ENCODE results near the gene PLEKHM3.

The PLEKHM3 gene

DNA sequence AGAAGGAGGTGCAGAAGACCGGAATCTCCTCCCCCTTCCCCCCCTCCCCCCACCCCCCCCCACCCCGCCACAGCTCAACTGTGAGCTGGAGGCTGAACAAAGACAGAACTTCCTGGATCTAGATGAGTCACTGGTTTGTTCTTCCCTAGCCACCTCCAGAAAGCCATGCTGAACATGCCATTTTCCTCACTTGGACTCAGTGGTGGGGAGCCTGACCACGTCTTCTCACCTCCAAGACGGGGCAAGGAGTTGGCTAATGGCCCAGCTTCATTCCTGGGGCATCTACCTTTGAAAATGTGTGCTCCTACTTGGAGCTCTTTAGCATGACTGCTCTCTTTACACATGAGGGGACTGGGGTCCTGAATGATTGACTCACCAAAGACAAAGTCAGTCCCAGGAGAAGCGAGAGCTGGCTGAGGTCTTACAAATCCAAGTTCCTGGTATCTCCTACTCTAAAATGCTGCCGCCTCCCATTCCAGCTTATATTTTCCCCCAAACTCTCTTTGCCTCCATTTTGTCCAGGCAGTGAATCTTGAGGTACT is 233.0 kb downstream of the PLEKHM3 start:
- Histone ChIP-seq H3F3A (ENCODE audit: insufficient read depth) (no peaks in the 10 kb centered on the region), H3K36me3 (ENCODE audit: low read length) (no peaks in the 10 kb centered on the region), H3K79me2 (ENCODE audit: insufficient read depth, low read length) (no peaks in the 10 kb centered on the region), H2AFZ (ENCODE audit: low read depth, low read length, severe bottlenecking) (no peak overlapping the region), H3K9me3 (ENCODE audit: insufficient read depth, low read length) (no peaks in the 10 kb centered on the region), H3K27me3 (ENCODE audit: low read length) (no peaks in the 10 kb centered on the region), H3K27ac (ENCODE audit: low read depth, low read length) (no peak overlapping the region), H4K20me1 (ENCODE audit: low read depth, low read length) (no peaks in the 10 kb centered on the region), H3K4me2 (ENCODE audit: low read depth, low read length, poor library complexity, severe bottlenecking) (no peak overlapping the region), H3K9ac (ENCODE audit: low read length) (no peak overlapping the region), H3K9me2 (replicated peaks; ENCODE audit: insufficient read depth, low read length) (no peaks in the 10 kb centered on the region), H3K4me3 (ENCODE audit: insufficient read depth, low read length, poor library complexity, severe bottlenecking) (no peak overlapping the region)
- TF ChIP-seq CTCF (IDR thresholded peaks at IDR 0.05; ENCODE audit: insufficient read depth, low read length, poor library complexity, severe bottlenecking) (no peak), EZH2phosphoT487 (conservative IDR thresholded peaks at IDR 0.05; ENCODE audit: low read length) (no peak)

DNA sequence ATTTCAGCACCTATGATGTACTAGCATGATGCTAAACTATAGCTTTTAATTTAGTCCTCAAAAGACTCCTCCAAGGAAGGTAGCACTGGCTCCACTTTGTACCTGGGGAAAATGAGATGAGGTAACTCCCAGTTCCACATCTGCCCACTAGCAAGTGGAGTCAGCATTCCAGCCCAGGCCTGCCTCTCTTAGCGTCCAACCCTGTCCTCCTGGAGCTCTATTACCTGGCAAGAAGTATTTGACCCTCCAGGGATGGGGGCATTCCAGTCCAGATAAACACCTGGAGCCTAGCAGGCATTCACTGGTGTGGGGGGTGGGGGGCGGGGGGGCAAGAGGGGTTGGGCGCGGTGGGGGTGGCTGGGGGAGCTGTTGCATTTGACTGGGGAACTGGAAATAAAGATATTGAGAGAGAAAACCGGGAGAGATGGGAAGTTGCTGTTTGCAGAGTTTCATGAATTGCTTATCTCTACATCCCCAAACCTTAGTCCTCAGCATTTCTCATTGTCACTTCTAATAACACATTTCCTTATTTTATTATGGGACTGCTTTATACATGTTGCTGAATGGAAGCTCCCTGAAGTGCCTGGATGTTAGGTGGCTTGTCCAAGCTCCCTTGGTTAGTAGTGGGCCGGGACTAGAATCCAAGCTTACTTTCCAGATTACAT is 233.6 kb downstream of the PLEKHM3 start:
- Histone ChIP-seq H3F3A (ENCODE audit: insufficient read depth) (no peaks in the 10 kb centered on the region), H3K79me2 (ENCODE audit: insufficient read depth, low read length) (no peaks in the 10 kb centered on the region), H3K4me3 (ENCODE audit: insufficient read depth, low read length, poor library complexity, severe bottlenecking) (no peak overlapping the region), H2AFZ (ENCODE audit: low read depth, low read length, severe bottlenecking) (no peak overlapping the region), H3K4me2 (ENCODE audit: low read depth, low read length, poor library complexity, severe bottlenecking) (no peak overlapping the region), H3K9me2 (replicated peaks; ENCODE audit: insufficient read depth, low read length) (no peaks in the 10 kb centered on the region), H3K9me3 (ENCODE audit: insufficient read depth, low read length) (no peaks in the 10 kb centered on the region), H4K20me1 (ENCODE audit: low read depth, low read length) (no peaks in the 10 kb centered on the region), H3K27ac (ENCODE audit: low read depth, low read length) (no peak overlapping the region), H3K9ac (ENCODE audit: low read length) (no peak overlapping the region), H3K36me3 (ENCODE audit: low read length) (no peaks in the 10 kb centered on the region), H3K27me3 (ENCODE audit: low read length) (no peaks in the 10 kb centered on the region)
- no peak for TF ChIP-seq CTCF (IDR thresholded peaks at IDR 0.05; ENCODE audit: insufficient read depth, low read length, poor library complexity, severe bottlenecking)
- no peak for TF ChIP-seq EZH2phosphoT487 (conservative IDR thresholded peaks at IDR 0.05; ENCODE audit: low read length)

DNA sequence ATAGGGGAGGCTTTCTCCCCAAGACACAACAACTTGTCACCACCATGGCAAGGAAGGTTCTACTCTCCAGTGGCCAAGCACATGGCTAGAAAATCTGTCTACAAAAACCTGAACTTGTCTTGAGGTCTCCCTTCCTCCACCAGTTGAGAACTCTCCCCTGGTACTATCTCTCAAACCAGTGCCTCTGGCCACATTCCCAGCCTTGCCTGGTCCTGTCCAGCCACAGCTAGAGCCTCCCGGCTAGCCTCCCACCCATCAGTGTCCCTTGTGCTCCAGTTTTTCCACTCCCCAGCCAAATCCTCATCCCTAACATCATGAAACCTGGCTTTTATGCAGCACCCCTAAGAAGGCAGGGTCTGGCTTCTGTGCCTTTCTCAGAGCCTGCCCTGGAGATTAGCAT is 234.4 kb downstream of the PLEKHM3 start:
- Histone ChIP-seq H2AFZ (ENCODE audit: low read depth, low read length, severe bottlenecking) (no peak overlapping the region), H4K20me1 (ENCODE audit: low read depth, low read length) (no peaks in the 10 kb centered on the region), H3K36me3 (ENCODE audit: low read length) (no peaks in the 10 kb centered on the region), H3K79me2 (ENCODE audit: insufficient read depth, low read length) (no peaks in the 10 kb centered on the region), H3K27ac (ENCODE audit: low read depth, low read length) (no peak overlapping the region), H3F3A (ENCODE audit: insufficient read depth) (no peaks in the 10 kb centered on the region), H3K9ac (ENCODE audit: low read length) (no peak overlapping the region), H3K4me2 (ENCODE audit: low read depth, low read length, poor library complexity, severe bottlenecking) (no peak overlapping the region), H3K4me3 (ENCODE audit: insufficient read depth, low read length, poor library complexity, severe bottlenecking) (no peak overlapping the region), H3K9me3 (ENCODE audit: insufficient read depth, low read length) (no peaks in the 10 kb centered on the region), H3K9me2 (replicated peaks; ENCODE audit: insufficient read depth, low read length) (no peaks in the 10 kb centered on the region), H3K27me3 (ENCODE audit: low read length) (no peaks in the 10 kb centered on the region)
- no peak for TF ChIP-seq EZH2phosphoT487 (conservative IDR thresholded peaks at IDR 0.05; ENCODE audit: low read length)
- TF ChIP-seq CTCF (IDR thresholded peaks at IDR 0.05; ENCODE audit: insufficient read depth, low read length, poor library complexity, severe bottlenecking), result no peak
